Keratinocyte (primary cell): Measurements from ENCODE around the gene SLC4A9. TPM values are rescaled to one million over a fixed set of nuclear protein-coding genes. Genes with fewer than 3 reads are reported as not detected.

Source experiments
- DNase-seq: peaks from one replicate; pipeline ENCODE4 v3.0.0-alpha.2; 2011; ENCODE audit warnings: low read depth, missing footprints, low spot score
- FAIRE-seq: peaks from 2 replicates; lab custom pipeline; 2011; peaks lifted over from hg19 to GRCh38; lab: Jason Lieb, UNC
- H2AFZ ChIP-seq: 2 replicates; pipeline ENCODE4 v1.6.0; 2012; ENCODE audit warnings: low read length, control low read depth, inconsistent platforms; ENCODE audit not compliant: control insufficient read depth
- H3K27ac ChIP-seq: 2 replicates; pipeline ENCODE4 v1.5.1; 2011; ENCODE audit warnings: low read length; ENCODE audit not compliant: control insufficient read depth, insufficient read depth
- H3K27me3 ChIP-seq: 3 replicates; pipeline ENCODE4 v1.6.0; 2011; ENCODE audit warnings: low read length; ENCODE audit not compliant: control insufficient read depth, insufficient read depth; ENCODE audit errors: extremely low read depth
- H3K36me3 ChIP-seq, 2 experiments: 2 replicates in 1 of 2; 3 replicates in 1 of 2; pipeline ENCODE4 v1.5.1; 2011; ENCODE audit warnings: low read length in 2 of 2, mild to moderate bottlenecking in 1 of 2; ENCODE audit not compliant: control insufficient read depth in 2 of 2, insufficient read depth in 2 of 2; ENCODE audit errors: extremely low read depth in 1 of 2
- H3K4me1 ChIP-seq: 3 replicates; pipeline ENCODE4 v1.5.1; 2011; ENCODE audit warnings: low read length; ENCODE audit not compliant: control insufficient read depth, insufficient read depth; ENCODE audit errors: extremely low read depth
- H3K4me2 ChIP-seq: 3 replicates; pipeline ENCODE4 v1.6.0; 2011; ENCODE audit warnings: low read depth, low read length; ENCODE audit not compliant: control insufficient read depth, insufficient read depth; ENCODE audit errors: extremely low read depth
- H3K4me3 ChIP-seq, 3 experiments: fragments of 200-600 bp in 1 of 3; sonication (generic) in 1 of 3; 2 replicates in 2 of 3; 3 replicates in 1 of 3; pipeline ENCODE4 v1.5.1; 2011 to 2016; ENCODE audit warnings: low read length in 3 of 3, mild to moderate bottlenecking in 3 of 3, control low read depth in 2 of 3, inconsistent platforms in 1 of 3, low read depth in 1 of 3, mixed read lengths in 1 of 3, mixed run types in 1 of 3, moderate library complexity in 1 of 3; ENCODE audit not compliant: control insufficient read depth in 2 of 3, insufficient read depth in 2 of 3; ENCODE audit errors: extremely low read depth in 1 of 3
- H3K79me2 ChIP-seq: 2 replicates; pipeline ENCODE4 v1.6.0; 2012; ENCODE audit warnings: low read length; ENCODE audit not compliant: control insufficient read depth, insufficient read depth
- H3K9ac ChIP-seq: 3 replicates; pipeline ENCODE4 v1.6.0; 2011; ENCODE audit warnings: low read length; ENCODE audit not compliant: control insufficient read depth, insufficient read depth; ENCODE audit errors: extremely low read depth
- H3K9me1 ChIP-seq: 3 replicates; pipeline ENCODE4 v1.6.0; 2011; ENCODE audit warnings: low read length; ENCODE audit not compliant: control insufficient read depth, insufficient read depth; ENCODE audit errors: extremely low read depth
- H3K9me3 ChIP-seq: 2 replicates; pipeline ENCODE4 v1.5.1; 2012; ENCODE audit warnings: low read depth, low read length; ENCODE audit not compliant: control insufficient read depth
- H4K20me1 ChIP-seq: 3 replicates; pipeline ENCODE4 v1.6.0; 2011; ENCODE audit warnings: low read length; ENCODE audit not compliant: control insufficient read depth, insufficient read depth; ENCODE audit errors: extremely low read depth
- CTCF ChIP-seq, 3 experiments: IDR thresholded peaks in 1 of 3; conservative IDR thresholded peaks in 1 of 3; optimal IDR thresholded peaks in 1 of 3; 2 replicates in 2 of 3; 3 replicates in 1 of 3; pipeline versions ENCODE3 to v1.5.1; 2011; ENCODE audit warnings: low read length in 3 of 3, mild to moderate bottlenecking in 3 of 3, moderate library complexity in 2 of 3, control low read depth in 1 of 3, inconsistent platforms in 1 of 3; ENCODE audit not compliant: insufficient read depth in 2 of 3; ENCODE audit errors: extremely low read depth in 1 of 3
- EZH2 ChIP-seq: IDR thresholded peaks from one replicate; pipeline ENCODE4 v1.6.1; 2012; ENCODE audit warnings: inconsistent platforms, mild to moderate bottlenecking, low read length, moderate library complexity
- dilution Hi-C: fragments of 300-500 bp; cut with MboI; formaldehyde crosslinking; loops from one replicate; pipeline ENCODE4 v1.7.0; 2020; ENCODE audit warnings: low sequenced_read_pairs; ENCODE audit not compliant: extremely low pct_ligation_motif_present
- polyA plus RNA-seq, 5 experiments: library from polyadenylated mRNA; depleted of rRNA in 3 of 5; stranded (reverse) in 3 of 5; stranded (forward) in 1 of 5; unstranded in 1 of 5; fragments of >200 nt; gene quantifications; 1 replicate in 1 of 5; 2 replicates in 3 of 5; 3 replicates in 1 of 5; pipeline versions ENCODE4 v1.2.1 to v1.2.3, GENCODE V29; 2011 to 2012; ENCODE audit warnings: missing spikeins in 2 of 5, low read depth in 1 of 5, low replicate concordance in 1 of 5

SLC4A9 gene
- polyA plus RNA-seq, 1 donor (not counting 4 experiments of a cell fraction or from before 2014, with no cell fraction given) = 0.07 TPM

- no peak for FAIRE-seq
- no peaks in the 10 kb centered on the region for H3K27me3 ChIP-seq
- peaks cover 35% of the 10 kb centered on the region for H3K4me1 ChIP-seq
- H2AFZ ChIP-seq = no peak overlapping the region
- H3K9ac ChIP-seq = no peak overlapping the region
- H3K4me2 ChIP-seq = no peak overlapping the region
- dilution Hi-C loops = no loop called here
- no peaks in the 10 kb centered on the region for H3K9me1 ChIP-seq
- no peaks in the 10 kb centered on the region for H3K36me3 ChIP-seq
- H3K27ac ChIP-seq = no peak overlapping the region
- no peak for DNase-seq
- H3K4me3 ChIP-seq = no peak overlapping the region
- H3K9me3 ChIP-seq = no peaks in the 10 kb centered on the region
- TF ChIP-seq CTCF (optimal IDR thresholded peaks at IDR 0.05 in 1 of 3, IDR thresholded peaks at IDR 0.05 in 1 of 3, conservative IDR thresholded peaks at IDR 0.05 in 1 of 3; ENCODE audit: extremely low read depth in 1 of 3, insufficient read depth in 2 of 3, low read length in 3 of 3) (no peak), EZH2 (no peak)
- H4K20me1 ChIP-seq = no peaks in the 10 kb centered on the region
- H3K79me2 ChIP-seq = no peaks in the 10 kb centered on the region
Measured at GRCh38 chr5:140324041-140324600, 35.9 kb upstream of the SLC4A9 start.

DNA sequence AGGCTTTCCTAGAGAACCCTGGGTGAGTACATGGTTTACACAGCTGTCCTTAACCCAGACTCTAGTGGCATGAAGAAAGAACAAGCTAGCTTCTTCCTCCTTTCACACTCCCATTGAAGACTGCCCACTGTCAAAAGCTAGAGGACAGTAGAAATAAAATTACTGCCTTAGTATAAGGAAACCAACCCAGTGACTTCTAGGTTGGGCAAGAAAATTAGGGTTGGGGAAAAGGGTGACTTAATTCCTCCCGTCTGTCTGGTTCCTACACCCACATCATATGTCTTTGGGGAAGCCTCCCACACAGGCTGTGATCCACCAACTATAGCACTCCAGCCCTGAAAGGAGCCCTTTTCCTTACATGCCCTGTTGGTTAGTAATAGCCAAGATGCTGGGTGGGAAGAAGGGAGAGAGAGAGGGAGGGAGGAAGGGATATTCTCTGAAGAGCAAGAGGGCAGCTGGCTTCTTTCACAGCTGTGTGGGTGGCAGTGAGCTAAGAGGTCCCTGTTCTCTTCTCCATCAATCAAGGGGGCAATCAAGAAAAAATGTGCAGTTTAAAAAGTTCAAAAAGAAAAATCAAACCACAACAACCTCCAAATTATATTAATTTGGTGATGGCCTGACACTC, 35.3 kb upstream of the SLC4A9 start:
- no peak overlapping the region for H3K4me2 ChIP-seq

More for the DNA sequence above, 35.3 kb upstream of the SLC4A9 start:
- TF ChIP-seq EZH2 = no peak
- TF ChIP-seq CTCF (optimal IDR thresholded peaks at IDR 0.05 in 1 of 3, IDR thresholded peaks at IDR 0.05 in 1 of 3, conservative IDR thresholded peaks at IDR 0.05 in 1 of 3; ENCODE audit: extremely low read depth in 1 of 3, insufficient read depth in 2 of 3, low read length in 3 of 3) = no peak
- no peaks in the 10 kb centered on the region for H3K27me3 ChIP-seq
- no peak for FAIRE-seq
- H3K36me3 ChIP-seq = no peaks in the 10 kb centered on the region
- H3K79me2 ChIP-seq = no peaks in the 10 kb centered on the region
- no peak overlapping the region for H3K27ac ChIP-seq
- H3K9me3 ChIP-seq = no peaks in the 10 kb centered on the region
- dilution Hi-C loops = no loop called here
- H3K9me1 ChIP-seq = no peaks in the 10 kb centered on the region
- no peak overlapping the region for H3K9ac ChIP-seq
- no peak for DNase-seq
- H2AFZ ChIP-seq = no peak overlapping the region
- H3K4me3 ChIP-seq = no peak overlapping the region
- no peaks in the 10 kb centered on the region for H4K20me1 ChIP-seq
- H3K4me1 ChIP-seq = peaks cover 30% of the 10 kb centered on the region
